ENCODE data around the gene MRPL22. TPM values are rescaled to one million over a fixed set of nuclear protein-coding genes. Genes with fewer than 3 reads are reported as not detected.

Gene MRPL22
- total RNA-seq, 1 experiment from 2014 or later = 94.0 TPM

DNA sequence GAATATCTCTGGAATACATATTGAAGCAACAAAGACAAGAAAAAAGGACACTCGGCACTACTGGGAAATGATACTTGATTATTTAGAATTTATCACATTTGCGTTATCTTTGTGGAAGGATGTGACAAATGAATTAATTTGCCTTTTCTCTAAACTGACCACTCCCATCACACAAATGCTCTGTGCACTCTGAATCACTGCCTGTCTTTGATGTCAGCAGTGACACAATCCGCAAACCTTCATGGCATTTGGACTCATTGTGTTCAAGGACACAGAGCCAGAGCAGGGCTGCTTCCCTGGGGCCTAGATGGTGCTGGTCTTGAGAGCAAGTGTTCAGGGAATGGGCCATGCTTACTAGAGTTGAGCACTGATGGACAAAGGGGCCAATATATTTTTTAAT is 67.8 kb downstream of the MRPL22 start:
- H3K27me3 ChIP-seq (ENCODE audit: insufficient read depth, low read depth) = peaks cover 26% of the 10 kb centered on the region; the same call in 1 of the 2 replicates
- intact Hi-C loops (cut with micrococcal nuclease; ENCODE audit: unreplicated experiment) = no loop called here
- no peak overlapping the region for H2AFZ ChIP-seq
- H3F3A ChIP-seq (ENCODE audit: insufficient read depth, low read depth) = no peaks in the 10 kb centered on the region
- no peak overlapping the region for H3K4me2 ChIP-seq
- H3K79me2 ChIP-seq (ENCODE audit: low read depth) = no peaks in the 10 kb centered on the region
- ChIA-PET POLR2A (ENCODE audit: unreplicated experiment) (no interaction called here), CTCF (no interaction called here)
- no peaks in the 10 kb centered on the region for H3K9me3 ChIP-seq (ENCODE audit: insufficient read depth, low read depth)
- no peaks in the 10 kb centered on the region for H3K36me3 ChIP-seq (ENCODE audit: low read depth)
- no TSS peak for BruUV-seq (replicated peaks)
- no peak for TF ChIP-seq EZH2 (IDR thresholded peaks at IDR 0.05; ENCODE audit: low read depth)
- TF ChIP-seq, protein P1, sequence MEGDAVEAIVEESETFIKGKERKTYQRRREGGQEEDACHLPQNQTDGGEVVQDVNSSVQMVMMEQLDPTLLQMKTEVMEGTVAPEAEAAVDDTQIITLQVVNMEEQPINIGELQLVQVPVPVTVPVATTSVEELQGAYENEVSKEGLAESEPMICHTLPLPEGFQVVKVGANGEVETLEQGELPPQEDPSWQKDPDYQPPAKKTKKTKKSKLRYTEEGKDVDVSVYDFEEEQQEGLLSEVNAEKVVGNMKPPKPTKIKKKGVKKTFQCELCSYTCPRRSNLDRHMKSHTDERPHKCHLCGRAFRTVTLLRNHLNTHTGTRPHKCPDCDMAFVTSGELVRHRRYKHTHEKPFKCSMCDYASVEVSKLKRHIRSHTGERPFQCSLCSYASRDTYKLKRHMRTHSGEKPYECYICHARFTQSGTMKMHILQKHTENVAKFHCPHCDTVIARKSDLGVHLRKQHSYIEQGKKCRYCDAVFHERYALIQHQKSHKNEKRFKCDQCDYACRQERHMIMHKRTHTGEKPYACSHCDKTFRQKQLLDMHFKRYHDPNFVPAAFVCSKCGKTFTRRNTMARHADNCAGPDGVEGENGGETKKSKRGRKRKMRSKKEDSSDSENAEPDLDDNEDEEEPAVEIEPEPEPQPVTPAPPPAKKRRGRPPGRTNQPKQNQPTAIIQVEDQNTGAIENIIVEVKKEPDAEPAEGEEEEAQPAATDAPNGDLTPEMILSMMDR (conservative IDR thresholded peaks at IDR 0.05) = no peak
- no peaks in the 10 kb centered on the region for H3K4me1 ChIP-seq (replicated peaks; ENCODE audit: insufficient read depth)
- no peak for DNase-seq
- no peaks in the 10 kb centered on the region for H3K9me2 ChIP-seq (ENCODE audit: insufficient read depth)
- no peak overlapping the region for H3K27ac ChIP-seq
- no peak overlapping the region for H3K4me3 ChIP-seq
- no peaks in the 10 kb centered on the region for H4K20me1 ChIP-seq (ENCODE audit: insufficient read depth)

DNA sequence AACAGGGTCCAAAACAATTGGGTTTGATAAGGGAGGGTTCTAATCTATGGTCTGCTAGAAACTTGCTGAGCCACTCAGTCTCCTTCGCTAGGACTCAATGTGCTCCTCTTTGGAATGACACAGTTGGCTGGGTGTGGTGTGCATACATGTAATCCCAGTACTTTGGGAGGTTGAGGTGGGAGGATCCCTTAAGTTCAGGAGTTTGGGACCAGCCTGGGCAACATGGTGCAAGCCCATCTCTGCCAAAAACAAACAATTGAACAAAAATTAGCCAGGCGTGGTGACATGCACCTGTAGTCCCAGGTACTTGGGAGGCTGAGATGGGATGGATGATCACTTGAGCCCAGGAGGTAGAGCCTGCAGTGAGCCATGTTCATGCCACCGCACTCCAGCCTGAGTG is 70.0 kb downstream of the MRPL22 start:
- H3K4me3 ChIP-seq = no peak overlapping the region
- H3K36me3 ChIP-seq (ENCODE audit: low read depth) = no peaks in the 10 kb centered on the region
- no peaks in the 10 kb centered on the region for H3F3A ChIP-seq (ENCODE audit: insufficient read depth, low read depth)
- no peaks in the 10 kb centered on the region for H3K9me3 ChIP-seq (ENCODE audit: insufficient read depth, low read depth)
- intact Hi-C loops (cut with micrococcal nuclease; ENCODE audit: unreplicated experiment) = no loop called here
- ChIA-PET POLR2A (ENCODE audit: unreplicated experiment) (no interaction called here), CTCF (no interaction called here)
- no TSS peak for BruUV-seq (replicated peaks)
- TF ChIP-seq EZH2 (IDR thresholded peaks at IDR 0.05; ENCODE audit: low read depth) = no peak
- TF ChIP-seq, protein P1 (conservative IDR thresholded peaks at IDR 0.05) = no peak
- no peaks in the 10 kb centered on the region for H3K79me2 ChIP-seq (ENCODE audit: low read depth)
- H3K4me2 ChIP-seq = no peak overlapping the region
- peaks cover 48% of the 10 kb centered on the region for H3K27me3 ChIP-seq (ENCODE audit: insufficient read depth, low read depth)
- no peaks in the 10 kb centered on the region for H3K9me2 ChIP-seq (ENCODE audit: insufficient read depth)
- H2AFZ ChIP-seq = no peak overlapping the region
- no peak for DNase-seq
- no peaks in the 10 kb centered on the region for H4K20me1 ChIP-seq (ENCODE audit: insufficient read depth)
- H3K4me1 ChIP-seq (replicated peaks; ENCODE audit: insufficient read depth) = no peaks in the 10 kb centered on the region
- no peak overlapping the region for H3K27ac ChIP-seq

DNA sequence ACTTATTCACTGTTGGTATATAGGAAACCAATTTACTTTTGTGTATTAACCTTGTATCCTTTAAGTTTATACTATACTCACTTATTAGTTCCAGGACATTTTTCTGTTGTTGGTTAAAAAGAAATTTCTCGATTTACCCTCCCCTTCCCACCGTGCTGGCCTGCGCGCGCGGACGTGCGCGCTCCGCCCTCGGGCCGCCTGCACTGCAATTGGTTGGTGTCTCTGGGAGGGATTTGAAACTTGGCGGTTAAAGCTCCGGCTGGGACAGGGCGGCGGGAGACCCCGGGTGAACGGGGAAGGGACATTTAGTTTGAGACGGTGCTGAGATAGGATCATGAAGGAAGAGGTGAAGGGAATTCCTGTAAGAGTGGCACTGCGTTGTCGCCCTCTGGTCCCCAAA is 72.7 kb downstream of the MRPL22 start, which contains the start of gene KIF4B:
Gene KIF4B (plus strand): TSS at position 230 of the 400 bp plus-strand sequence. CDS start 105 bp downstream, at position 335.
- H3K79me2 ChIP-seq (ENCODE audit: low read depth) = no peaks in the 10 kb centered on the region
- H3K4me1 ChIP-seq (replicated peaks; ENCODE audit: insufficient read depth) = no peaks in the 10 kb centered on the region
- POLR2A ChIA-PET (ENCODE audit: unreplicated experiment) = no interaction called here
- intact Hi-C loops (cut with micrococcal nuclease; ENCODE audit: unreplicated experiment) = no loop called here
- H3K9me2 ChIP-seq (ENCODE audit: insufficient read depth) = no peaks in the 10 kb centered on the region
- no peak within 1 kb of the TSS for H3K27ac ChIP-seq
- H2AFZ ChIP-seq = no peak within 1 kb of the TSS
- H3K4me3 ChIP-seq = no peak within 1 kb of the TSS
- peaks cover 64% of the 10 kb centered on the region for H3K27me3 ChIP-seq (ENCODE audit: insufficient read depth, low read depth)
- no peaks in the 10 kb centered on the region for H3F3A ChIP-seq (ENCODE audit: insufficient read depth, low read depth)
- no peak for DNase-seq
- BruUV-seq (replicated peaks) = no TSS peak
- no peaks in the 10 kb centered on the region for H4K20me1 ChIP-seq (ENCODE audit: insufficient read depth)
- no peak for TF ChIP-seq EZH2 (IDR thresholded peaks at IDR 0.05; ENCODE audit: low read depth)
- TF ChIP-seq, protein P1 (conservative IDR thresholded peaks at IDR 0.05) = no peak
- no peaks in the 10 kb centered on the region for H3K36me3 ChIP-seq (ENCODE audit: low read depth)
- CTCF ChIA-PET = no interaction called here
- H3K4me2 ChIP-seq = no peak within 1 kb of the TSS
- H3K9me3 ChIP-seq (ENCODE audit: insufficient read depth, low read depth) = no peaks in the 10 kb centered on the region

Measured in PC-9 (cell line).